HG02840 (cell line): Measurements from ENCODE around the gene SLC44A5.
"Not testable (repeated sequence)": the region's sequence is repeated elsewhere in the genome, so short reads cannot be mapped to it uniquely, and the experiment has no call there.

ENCODE experiments used
- ATAC-seq: cut with Tn5 transposase; IDR thresholded peaks from one replicate; pipeline ENCODE4 v1.9.1; 2021; ENCODE audit warnings: mild to moderate bottlenecking, moderate library complexity, moderate number of reproducible peaks; ENCODE audit not compliant: unreplicated experiment, low FRiP score

SLC44A5 gene

GRCh38 chr1:75471252-75471651, 139.7 kb downstream of the SLC44A5 start:
- no peak for ATAC-seq

GRCh38 chr1:75470448-75470847, 140.5 kb downstream of the SLC44A5 start:
- no peak for ATAC-seq

GRCh38 chr1:75469586-75470173, 141.2 kb downstream of the SLC44A5 start:
- no peak for ATAC-seq

- no peak for ATAC-seq
These were observed 149.0 kb downstream of the SLC44A5 start for GRCh38 chr1:75461808-75462325.

- no peak for ATAC-seq
These were observed 160.9 kb downstream of the SLC44A5 start for GRCh38 chr1:75449998-75450397.

- ATAC-seq: no peak
These were observed 166.7 kb downstream of the SLC44A5 start for GRCh38 chr1:75444220-75444619.

- no peak for ATAC-seq
These were observed 170.6 kb downstream of the SLC44A5 start for GRCh38 chr1:75440274-75440673.

GRCh38 chr1:75438355-75438754, 172.6 kb downstream of the SLC44A5 start:
- no peak for ATAC-seq

GRCh38 chr1:75431843-75432242, 179.1 kb downstream of the SLC44A5 start:
- ATAC-seq: no peak

- no peak for ATAC-seq
These were observed 180.4 kb downstream of the SLC44A5 start for GRCh38 chr1:75430526-75430925.

GRCh38 chr1:75426688-75427087, 184.2 kb downstream of the SLC44A5 start:
- no peak for ATAC-seq

GRCh38 chr1:75425001-75425650, 185.8 kb downstream of the SLC44A5 start:
- no peak for ATAC-seq

GRCh38 chr1:75423616-75424015, 187.3 kb downstream of the SLC44A5 start:
- no peak for ATAC-seq

- no peak for ATAC-seq
These were observed 187.8 kb downstream of the SLC44A5 start for GRCh38 chr1:75423136-75423535.

- no peak for ATAC-seq
These were observed 189.5 kb downstream of the SLC44A5 start for GRCh38 chr1:75421371-75421770.

- no peak for ATAC-seq
These were observed 195.7 kb downstream of the SLC44A5 start for GRCh38 chr1:75415187-75415586.

GRCh38 chr1:75412616-75413015, 198.3 kb downstream of the SLC44A5 start:
- no peak for ATAC-seq

- ATAC-seq: not testable (repeated sequence)
These were observed 206.2 kb downstream of the SLC44A5 start for GRCh38 chr1:75404681-75405080.

GRCh38 chr1:75403147-75403646, 207.7 kb downstream of the SLC44A5 start:
- ATAC-seq: not testable (repeated sequence)

GRCh38 chr1:75400716-75401115, 210.2 kb downstream of the SLC44A5 start:
- ATAC-seq: no peak

- ATAC-seq: no peak
These were observed 214.2 kb downstream of the SLC44A5 start for GRCh38 chr1:75396745-75397144.

GRCh38 chr1:75396260-75396659, 214.7 kb downstream of the SLC44A5 start:
- no peak for ATAC-seq
